HG03571 (cell line): ENCODE measurements around the gene ATP11A.
"Not testable (repeated sequence)": the region's sequence is repeated elsewhere in the genome, so short reads cannot be mapped to it uniquely, and the experiment has no call there.

ENCODE experiments used
- ATAC-seq: cut with Tn5 transposase; IDR thresholded peaks from one replicate; pipeline ENCODE4 v1.9.1; 2021; ENCODE audit not compliant: unreplicated experiment

Gene ATP11A

GRCh38 chr13:112791663-112792440 is 102.0 kb downstream of the ATP11A start:
- ATAC-seq = no peak

GRCh38 chr13:112792511-112792910 is 102.7 kb downstream of the ATP11A start:
- ATAC-seq = no peak

GRCh38 chr13:112793545-112794445 is 104.0 kb downstream of the ATP11A start:
- ATAC-seq = no peak

GRCh38 chr13:112795277-112795676 is 105.4 kb downstream of the ATP11A start:
- no peak for ATAC-seq

GRCh38 chr13:112796190-112796915 is 106.5 kb downstream of the ATP11A start:
- ATAC-seq = no peak

GRCh38 chr13:112799394-112799793 is 109.6 kb downstream of the ATP11A start:
- ATAC-seq = no peak

- no peak for ATAC-seq
These were observed 110.2 kb downstream of the ATP11A start for GRCh38 chr13:112800057-112800456.

GRCh38 chr13:112800807-112801206 is 111.0 kb downstream of the ATP11A start:
- not testable (repeated sequence) for ATAC-seq

GRCh38 chr13:112802802-112803195 is 113.0 kb downstream of the ATP11A start:
- peak; percentile 34 for ATAC-seq

- ATAC-seq = peak; percentile 61
These were observed 113.6 kb downstream of the ATP11A start for GRCh38 chr13:112803422-112803821.

- no peak for ATAC-seq
These were observed 114.5 kb downstream of the ATP11A start for GRCh38 chr13:112804374-112804773.

GRCh38 chr13:112806739-112807652 is 117.2 kb downstream of the ATP11A start:
- ATAC-seq = no peak

GRCh38 chr13:112807653-112808376 is 118.0 kb downstream of the ATP11A start:
- no peak for ATAC-seq

- ATAC-seq = no peak
These were observed 118.7 kb downstream of the ATP11A start for GRCh38 chr13:112808377-112809140.

GRCh38 chr13:112809332-112810315 is 119.8 kb downstream of the ATP11A start:
- no peak for ATAC-seq

- no peak for ATAC-seq
These were observed 120.8 kb downstream of the ATP11A start for GRCh38 chr13:112810608-112811007.

GRCh38 chr13:112812306-112813055 is 122.6 kb downstream of the ATP11A start:
- ATAC-seq = no peak
